ENCODE data around the gene NEK3. TPM values are rescaled to one million over a fixed set of nuclear protein-coding genes. Genes with fewer than 3 reads are reported as not detected.

The NEK3 gene
- total RNA-seq, 1 donor from 2014 or later: 38.4 TPM

- peaks cover 7% of the 10 kb centered on the region for H3K36me3 Mint-ChIP-seq
- H3K4me1 Mint-ChIP-seq: peaks cover 51% of the 10 kb centered on the region
- H3K27ac ChIP-seq: no peak overlapping the region
Measured at GRCh38 chr13:52161181-52161646, 1.8 kb upstream of the NEK3 start.

GRCh38 chr13:52160506-52160905 is 1.1 kb upstream of the NEK3 start:
- TF ChIP-seq EZH2 (IDR thresholded peaks at IDR 0.05) (no peak), EZH2phosphoT487 (IDR thresholded peaks at IDR 0.05) (no peak), CTCF (IDR thresholded peaks at IDR 0.05) (no peak)
- no peak overlapping the region for H3K4me3 ChIP-seq
- no peak overlapping the region for H3K27ac Mint-ChIP-seq
- no peak overlapping the region for H2AFZ ChIP-seq (replicated peaks)
- H3K36me3 ChIP-seq: no peaks in the 10 kb centered on the region
- H3K4me2 ChIP-seq: no peak overlapping the region
- no peak for DNase-seq (ENCODE audit: low spot score)
- no peaks in the 10 kb centered on the region for H3K9me3 Mint-ChIP-seq
- H3K27ac ChIP-seq: no peak overlapping the region
- H3K27me3 ChIP-seq: peaks cover 26% of the 10 kb centered on the region
- peaks cover 22% of the 10 kb centered on the region for H3K4me1 ChIP-seq
- peaks cover 51% of the 10 kb centered on the region for H3K4me1 Mint-ChIP-seq
- H3K27me3 Mint-ChIP-seq (ENCODE audit: insufficient read depth, low read depth): peaks cover 7% of the 10 kb centered on the region
- peaks cover 25% of the 10 kb centered on the region for H3F3A ChIP-seq (ENCODE audit: low read depth)
- peaks cover 7% of the 10 kb centered on the region for H3K36me3 Mint-ChIP-seq
- peaks cover 4% of the 10 kb centered on the region for H4K20me1 ChIP-seq (ENCODE audit: low read depth)
- H3K9ac ChIP-seq: no peak overlapping the region
- H3K9me3 ChIP-seq (ENCODE audit: low read depth): no peaks in the 10 kb centered on the region
- H3K4me3 Mint-ChIP-seq: no peak overlapping the region
- H3K79me2 ChIP-seq (ENCODE audit: low read depth): no peaks in the 10 kb centered on the region

More at GRCh38 chr13:52161181-52161646, 1.8 kb upstream of the NEK3 start:
- peaks cover 25% of the 10 kb centered on the region for H3F3A ChIP-seq (ENCODE audit: low read depth)
- peaks cover 22% of the 10 kb centered on the region for H3K4me1 ChIP-seq
- peaks cover 26% of the 10 kb centered on the region for H3K27me3 ChIP-seq
- H2AFZ ChIP-seq (replicated peaks): no peak overlapping the region
- H3K9me3 Mint-ChIP-seq: no peaks in the 10 kb centered on the region
- no peak overlapping the region for H3K4me3 ChIP-seq
- H3K27me3 Mint-ChIP-seq (ENCODE audit: insufficient read depth, low read depth): peaks cover 7% of the 10 kb centered on the region
- H3K79me2 ChIP-seq (ENCODE audit: low read depth): no peaks in the 10 kb centered on the region
- no peak overlapping the region for H3K4me2 ChIP-seq
- H3K27ac Mint-ChIP-seq: peak overlapping the region; percentile 38
- no peak overlapping the region for H3K4me3 Mint-ChIP-seq
- no peak for DNase-seq (ENCODE audit: low spot score)
- H4K20me1 ChIP-seq (ENCODE audit: low read depth): peaks cover 4% of the 10 kb centered on the region
- TF ChIP-seq CTCF (IDR thresholded peaks at IDR 0.05) (no peak), EZH2phosphoT487 (IDR thresholded peaks at IDR 0.05) (no peak), EZH2 (IDR thresholded peaks at IDR 0.05) (no peak)
- H3K9me3 ChIP-seq (ENCODE audit: low read depth): no peaks in the 10 kb centered on the region
- no peak overlapping the region for H3K9ac ChIP-seq
- no peaks in the 10 kb centered on the region for H3K36me3 ChIP-seq

- TF ChIP-seq EZH2 (IDR thresholded peaks at IDR 0.05): no peak
- Mint-ChIP-seq H3K9me3 (no peaks in the 10 kb centered on the region), H3K27me3 (ENCODE audit: insufficient read depth, low read depth) (peaks cover 7% of the 10 kb centered on the region), H3K27ac (peak overlapping the region; percentile 2), H3K4me3 (peak overlapping the region; percentile 94), H3K4me1 (peaks cover 51% of the 10 kb centered on the region), H3K36me3 (peaks cover 9% of the 10 kb centered on the region)
- Histone ChIP-seq H3K27ac (no peak overlapping the region), H2AFZ (replicated peaks) (no peak overlapping the region), H3K4me1 (peaks cover 22% of the 10 kb centered on the region), H3K36me3 (no peaks in the 10 kb centered on the region), H3K4me2 (no peak overlapping the region), H3K27me3 (peaks cover 26% of the 10 kb centered on the region), H3K79me2 (ENCODE audit: low read depth) (no peaks in the 10 kb centered on the region), H3K9me3 (ENCODE audit: low read depth) (no peaks in the 10 kb centered on the region), H4K20me1 (ENCODE audit: low read depth) (peaks cover 4% of the 10 kb centered on the region), H3K9ac (no peak overlapping the region), H3K4me3 (no peak overlapping the region), H3F3A (ENCODE audit: low read depth) (peaks cover 25% of the 10 kb centered on the region)
- no peak for DNase-seq (ENCODE audit: low spot score)
Measured at GRCh38 chr13:52160053-52160452, 656 bp upstream of the NEK3 start.

GRCh38 chr13:52158629-52159158 is 703 bp downstream of the NEK3 start:
- no peak for DNase-seq (ENCODE audit: low spot score)
- H2AFZ ChIP-seq (replicated peaks): peak overlapping the region; percentile 92
- H4K20me1 ChIP-seq (ENCODE audit: low read depth): peaks cover 4% of the 10 kb centered on the region
- H3K9me3 ChIP-seq (ENCODE audit: low read depth): no peaks in the 10 kb centered on the region
- no peak for TF ChIP-seq EZH2phosphoT487 (IDR thresholded peaks at IDR 0.05)
- no peak for TF ChIP-seq EZH2 (IDR thresholded peaks at IDR 0.05)
- TF ChIP-seq CTCF (IDR thresholded peaks at IDR 0.05): no peak
- H3K36me3 ChIP-seq: no peaks in the 10 kb centered on the region
- Mint-ChIP-seq H3K27me3 (ENCODE audit: insufficient read depth, low read depth) (peaks cover 7% of the 10 kb centered on the region), H3K9me3 (no peaks in the 10 kb centered on the region), H3K27ac (peak overlapping the region; percentile 40), H3K4me1 (peaks cover 50% of the 10 kb centered on the region), H3K4me3 (peak overlapping the region; percentile 94), H3K36me3 (peaks cover 9% of the 10 kb centered on the region)
- H3K27me3 ChIP-seq: peaks cover 26% of the 10 kb centered on the region
- H3K79me2 ChIP-seq (ENCODE audit: low read depth): no peaks in the 10 kb centered on the region
- H3K4me3 ChIP-seq: peak overlapping the region; percentile 77
- H3F3A ChIP-seq (ENCODE audit: low read depth): peaks cover 25% of the 10 kb centered on the region
- peak overlapping the region; percentile 46 for H3K9ac ChIP-seq
- H3K27ac ChIP-seq: no peak overlapping the region
- H3K4me1 ChIP-seq: peaks cover 22% of the 10 kb centered on the region
- peak overlapping the region; percentile 85 for H3K4me2 ChIP-seq

All from neural progenitor cell (in vitro differentiated cells).